ENCODE data around the gene EHD4. TPM values are rescaled to one million over a fixed set of nuclear protein-coding genes. Genes with fewer than 3 reads are reported as not detected.

EHD4 gene
- total RNA-seq, 2 donors from 2014 or later = 18.4 to 22.6 TPM

- no peaks in the 10 kb centered on the region for H3K4me1 ChIP-seq (replicated peaks)
- H3K36me3 ChIP-seq = no peaks in the 10 kb centered on the region
- no peaks in the 10 kb centered on the region for H3K9me3 ChIP-seq
- TF ChIP-seq POLR2AphosphoS5 (IDR thresholded peaks at IDR 0.05) (no peak), POLR2A (IDR thresholded peaks at IDR 0.05) (no peak), CTCF (IDR thresholded peaks at IDR 0.05) (no peak)
- whole genome bisulfite sequencing = 71% methylated on average over 13 of the region's 13 CpGs
- DNase-seq (ENCODE audit: low spot score) = no peak
- no peak overlapping the region for H3K4me3 ChIP-seq
- no peak overlapping the region for H3K27ac ChIP-seq
- intact Hi-C loops (cut with DNase I) = no loop called here
- H3K27me3 ChIP-seq (replicated peaks; ENCODE audit: insufficient read depth) = no peaks in the 10 kb centered on the region
Measured at GRCh38 chr15:41940441-41940857, 31.9 kb downstream of the EHD4 start.

GRCh38 chr15:41939986-41940385 is 32.4 kb downstream of the EHD4 start:
- H3K36me3 ChIP-seq = no peaks in the 10 kb centered on the region
- H3K27me3 ChIP-seq (replicated peaks; ENCODE audit: insufficient read depth) = no peaks in the 10 kb centered on the region
- DNase-seq (ENCODE audit: low spot score) = no peak
- TF ChIP-seq POLR2AphosphoS5 (IDR thresholded peaks at IDR 0.05) (no peak), POLR2A (IDR thresholded peaks at IDR 0.05) (no peak), CTCF (IDR thresholded peaks at IDR 0.05) (no peak)
- intact Hi-C loops (cut with DNase I) = no loop called here
- H3K4me3 ChIP-seq = no peak overlapping the region
- WGBS = 85% methylated on average over 9 of the region's 9 CpGs
- no peaks in the 10 kb centered on the region for H3K9me3 ChIP-seq
- H3K4me1 ChIP-seq (replicated peaks) = no peaks in the 10 kb centered on the region
- no peak overlapping the region for H3K27ac ChIP-seq

- no peak for DNase-seq (ENCODE audit: low spot score)
- no peak for TF ChIP-seq POLR2AphosphoS5 (IDR thresholded peaks at IDR 0.05)
- no peak for TF ChIP-seq POLR2A (IDR thresholded peaks at IDR 0.05)
- TF ChIP-seq CTCF (IDR thresholded peaks at IDR 0.05) = no peak
- no peak overlapping the region for H3K27ac ChIP-seq
- WGBS = 48% methylated on average over 4 of the region's 4 CpGs
- H3K27me3 ChIP-seq (replicated peaks; ENCODE audit: insufficient read depth) = no peaks in the 10 kb centered on the region
- intact Hi-C loops (cut with DNase I) = no loop called here
- H3K4me3 ChIP-seq = no peak overlapping the region
- no peaks in the 10 kb centered on the region for H3K9me3 ChIP-seq
- H3K4me1 ChIP-seq (replicated peaks) = no peaks in the 10 kb centered on the region
- no peaks in the 10 kb centered on the region for H3K36me3 ChIP-seq
Measured at GRCh38 chr15:41937568-41937923, 34.8 kb downstream of the EHD4 start.

- intact Hi-C loops (cut with DNase I) = no loop called here
- Histone ChIP-seq H3K4me1 (replicated peaks) (no peaks in the 10 kb centered on the region), H3K9me3 (no peaks in the 10 kb centered on the region), H3K27me3 (replicated peaks; ENCODE audit: insufficient read depth) (no peaks in the 10 kb centered on the region), H3K36me3 (no peaks in the 10 kb centered on the region), H3K27ac (no peak overlapping the region), H3K4me3 (no peak overlapping the region)
- DNase-seq (ENCODE audit: low spot score) = no peak
- WGBS = 75% methylated on average over 19 of the region's 19 CpGs
- TF ChIP-seq POLR2A (IDR thresholded peaks at IDR 0.05) (no peak), POLR2AphosphoS5 (IDR thresholded peaks at IDR 0.05) (no peak), CTCF (IDR thresholded peaks at IDR 0.05) (no peak)
Measured at GRCh38 chr15:41936649-41937567, 35.4 kb downstream of the EHD4 start.

GRCh38 chr15:41936155-41936554 is 36.2 kb downstream of the EHD4 start:
- H3K4me1 ChIP-seq (replicated peaks) = no peaks in the 10 kb centered on the region

More at GRCh38 chr15:41936155-41936554, 36.2 kb downstream of the EHD4 start:
- H3K9me3 ChIP-seq = no peaks in the 10 kb centered on the region
- H3K27ac ChIP-seq = no peak overlapping the region
- no peak overlapping the region for H3K4me3 ChIP-seq
- intact Hi-C loops (cut with DNase I) = no loop called here
- no peaks in the 10 kb centered on the region for H3K36me3 ChIP-seq
- WGBS = 90% methylated on average over 3 of the region's 3 CpGs
- no peaks in the 10 kb centered on the region for H3K27me3 ChIP-seq (replicated peaks; ENCODE audit: insufficient read depth)
- TF ChIP-seq CTCF (IDR thresholded peaks at IDR 0.05) = no peak
- TF ChIP-seq POLR2AphosphoS5 (IDR thresholded peaks at IDR 0.05) = no peak
- no peak for DNase-seq (ENCODE audit: low spot score)
